A673 (cell line): ENCODE measurements around the gene CORO7.

Experiments
- CTCF ChIP-seq: fragments of 300-800, 200-600 bp; sonication (generic); conservative IDR thresholded peaks from 2 replicates; pipeline ENCODE4 v1.5.1; 2017; ENCODE audit warnings: low read depth, mild to moderate bottlenecking, antibody characterized with exemption, low read length, moderate library complexity, mixed read lengths
- EZH2 ChIP-seq: fragments of 200-600 bp; sonication (generic); IDR thresholded peaks from 2 replicates; pipeline ENCODE4 v1.6.1; 2017; ENCODE audit warnings: borderline replicate concordance, low read depth, mild to moderate bottlenecking, mixed read lengths, antibody characterized with exemption, low read length; ENCODE audit not compliant: poor library complexity, severe bottlenecking

GRCh38 chr16:4347765-4348509 is 68.5 kb downstream of the CORO7 start:
- TF ChIP-seq CTCF: no peak
- TF ChIP-seq EZH2: no peak
